Transverse colon (tissue), 3 donors: Measurements from ENCODE around the gene CLINT1.

Experiments used
- CTCF ChIP-seq, 5 experiments: fragments of 200-600 bp in 3 of 5; fragments of 450-650 bp in 2 of 5; sonication (generic) in 3 of 5; IDR thresholded peaks; 1 replicate in 2 of 5; 2 replicates in 3 of 5; pipeline ENCODE4 v1.5.1; 2016 to 2017; ENCODE audit warnings: antibody characterized with exemption in 5 of 5, inconsistent platforms in 3 of 5, mild to moderate bottlenecking in 2 of 5, moderate library complexity in 1 of 5
- EP300 ChIP-seq: sonication (generic); formaldehyde crosslinking; IDR thresholded peaks from one replicate; pipeline ENCODE4 v1.6.1; 2017; ENCODE audit warnings: antibody characterized with exemption, low read depth
- POLR2A ChIP-seq: fragments of 450-650 bp; IDR thresholded peaks from one replicate; pipeline ENCODE4 v1.6.1; 2016; ENCODE audit warnings: antibody characterized with exemption, mild to moderate bottlenecking, moderate library complexity

- TF ChIP-seq EP300 (no peak), CTCF (IDR thresholded peaks at IDR 0.05) (peak; percentile 31 to 45 (median 37)), POLR2A (no peak)
Measured at GRCh38 chr5:157740229-157740610, 118.7 kb downstream of the CLINT1 start.
